K562 (cell line): ENCODE results near the gene PADI4. TPM values are rescaled to one million over a fixed set of nuclear protein-coding genes. Genes with fewer than 3 reads are reported as not detected.

Experiments used
- ATAC-seq: fragments of 200-7000 bp; cut with Tn5 transposase; 3 replicates; pipeline ENCODE4 v1.9.1; 2020; ENCODE audit warnings: moderate library complexity
- BruUV-seq: library from RNA; stranded (reverse); fragments of 400-500 nt; replicated peaks from 2 replicates; lab custom pipeline; 2021; lab: Mats Ljungman, UMichigan
- CTCF ChIA-PET: fragments of 300-600 bp; formaldehyde crosslinking; extraction: SDS; loops from one replicate; lab custom pipeline; 2021; ENCODE audit warnings: low intra/inter-chr PET ratio; lab: Yijun Ruan, JAX
- POLR2A ChIA-PET: fragments of 300-600, 350-650 bp; sonication (Branson Sonifier 250); formaldehyde crosslinking; extraction: SDS; loops from one replicate; lab custom pipeline; 2021; ENCODE audit warnings: antibody characterized with exemption, inconsistent platforms; lab: Yijun Ruan, JAX
- DNase-seq, 4 experiments: peaks; one replicate each; pipeline versions ENCODE4 v3.0.0 to v3.0.0-alpha.2; 2011 to 2018; ENCODE audit warnings: low spot score in 3 of 4, mixed read lengths in 3 of 4; ENCODE audit errors: extremely low read depth in 1 of 4
- FAIRE-seq: peaks from 2 replicates; lab custom pipeline; 2011; peaks lifted over from hg19 to GRCh38; lab: Jason Lieb, UNC
- H2AFZ ChIP-seq: 2 replicates; pipeline ENCODE4 v1.6.0; 2011; ENCODE audit warnings: low read depth, low read length, control low read depth, inconsistent platforms
- H3K27ac ChIP-seq: fragments of 200-600 bp; 3 replicates; pipeline ENCODE4 v1.8.0; 2011; ENCODE audit warnings: low read depth, mild to moderate bottlenecking, control low read depth, inconsistent platforms, low read length, moderate library complexity, mixed read lengths; ENCODE audit errors: extremely low read depth
- H3K27me3 ChIP-seq, 2 experiments: fragments of 300-600 bp in 1 of 2; 2 replicates in 1 of 2; 3 replicates in 1 of 2; pipeline versions ENCODE4 v1.6.0 to v1.8.0; 2011; ENCODE audit warnings: inconsistent platforms in 2 of 2, low read length in 2 of 2, mild to moderate bottlenecking in 1 of 2, mixed read lengths in 1 of 2, moderate library complexity in 1 of 2; ENCODE audit not compliant: control insufficient read depth in 2 of 2, insufficient read depth in 2 of 2
- H3K36me3 ChIP-seq: fragments of 300-600 bp; 3 replicates; pipeline ENCODE4 v1.8.0; 2011; ENCODE audit warnings: mild to moderate bottlenecking, low read length, inconsistent platforms; ENCODE audit not compliant: control insufficient read depth, insufficient read depth
- H3K4me1 ChIP-seq, 2 experiments: fragments of 200-600 bp in 1 of 2; replicated peaks in 1 of 2; 2 replicates in 1 of 2; 3 replicates in 1 of 2; pipeline versions ENCODE4 v1.5.1 to v1.8.0; 2011; ENCODE audit warnings: inconsistent platforms in 2 of 2, low read length in 2 of 2, mild to moderate bottlenecking in 1 of 2, mixed read lengths in 1 of 2, moderate library complexity in 1 of 2; ENCODE audit not compliant: control insufficient read depth in 2 of 2, insufficient read depth in 2 of 2
- H3K4me2 ChIP-seq: 2 replicates; pipeline ENCODE4 v1.6.1; 2011; ENCODE audit warnings: low read length, control low read depth, inconsistent platforms, mixed read lengths; ENCODE audit not compliant: insufficient read depth
- H3K4me3 ChIP-seq: fragments of 200-600 bp; sonication (generic), shearing (Covaris generic); 2 replicates; pipeline ENCODE4 v1.5.1; 2016; ENCODE audit warnings: control low read depth, inconsistent platforms
- H3K79me2 ChIP-seq: fragments of 200-600 bp; 3 replicates; pipeline ENCODE4 v1.8.0; 2011; ENCODE audit warnings: low read length, inconsistent platforms; ENCODE audit not compliant: control insufficient read depth, insufficient read depth
- H3K9ac ChIP-seq, 2 experiments: 2 replicates each; pipeline versions ENCODE4 v1.6.0 to v1.6.1; 2011; ENCODE audit warnings: low read depth in 2 of 2, low read length in 2 of 2, control low read depth in 1 of 2, inconsistent platforms in 1 of 2, mild to moderate bottlenecking in 1 of 2, mixed read lengths in 1 of 2; ENCODE audit not compliant: insufficient read depth in 1 of 2
- H3K9me1 ChIP-seq: one replicate; pipeline ENCODE4 v1.6.0; 2011; ENCODE audit warnings: inconsistent platforms, mild to moderate bottlenecking, low read length, moderate library complexity; ENCODE audit not compliant: control insufficient read depth, insufficient read depth
- H3K9me3 ChIP-seq: replicated peaks from 2 replicates; pipeline ENCODE4 v1.5.1; 2011; ENCODE audit warnings: low read depth, low read length, inconsistent platforms; ENCODE audit not compliant: control insufficient read depth, insufficient read depth
- H4K20me1 ChIP-seq: replicated peaks from 2 replicates; pipeline ENCODE4 v1.6.1; 2011; ENCODE audit warnings: low read length, inconsistent platforms, mixed read lengths; ENCODE audit not compliant: control insufficient read depth, insufficient read depth
- ARID2 ChIP-seq: fragments of 450-650 bp; IDR thresholded peaks from 2 replicates; pipeline ENCODE4 v1.6.1; 2017; ENCODE audit warnings: antibody characterized with exemption, mild to moderate bottlenecking
- BCOR ChIP-seq: fragments of 450-650 bp; IDR thresholded peaks from 2 replicates; pipeline ENCODE4 v1.6.1; 2016
- CTCF ChIP-seq, 3 experiments: IDR thresholded peaks in 2 of 3; conservative IDR thresholded peaks in 1 of 3; 2 replicates each; pipeline ENCODE4 v1.5.1; 2011 to 2012; ENCODE audit warnings: low read length in 3 of 3, mild to moderate bottlenecking in 3 of 3, control low read depth in 2 of 3, improper control_type of control experiment in 1 of 3, inconsistent platforms in 1 of 3, low read depth in 1 of 3, mixed read lengths in 1 of 3, moderate library complexity in 1 of 3; ENCODE audit not compliant: insufficient read depth in 2 of 3
- ELF1 ChIP-seq: fragments of 200-800 bp; sonication (Bioruptor generic); IDR thresholded peaks from 2 replicates; pipeline ENCODE4 v1.6.1; 2016; ENCODE audit warnings: missing genetic modification characterization, missing compliant biosample characterization
- HDAC1 ChIP-seq, 2 experiments: fragments of 450-650 bp; IDR thresholded peaks; 2 replicates each; pipeline ENCODE4 v1.6.1; 2016 to 2017; ENCODE audit warnings: inconsistent platforms in 1 of 2, mild to moderate bottlenecking in 1 of 2, moderate library complexity in 1 of 2
- HMGN3 ChIP-seq: IDR thresholded peaks from 2 replicates; pipeline ENCODE4 v1.6.1; 2011; ENCODE audit warnings: borderline replicate concordance, low read depth, mild to moderate bottlenecking, mixed read lengths, low read length; ENCODE audit not compliant: insufficient read length; ENCODE audit errors: extremely low read depth
- NR1H2 ChIP-seq: sonication (generic); formaldehyde crosslinking; IDR thresholded peaks from 2 replicates; pipeline ENCODE4 v1.4.0; 2020; ENCODE audit warnings: mild to moderate bottlenecking, missing genetic modification reagents
- SP2 ChIP-seq: IDR thresholded peaks from 2 replicates; pipeline ENCODE4 v1.6.1; 2011; ENCODE audit warnings: mild to moderate bottlenecking, low read depth, low read length, moderate library complexity; ENCODE audit not compliant: poor library complexity, severe bottlenecking; ENCODE audit errors: extremely low read depth
- SRSF7 ChIP-seq: fragments of 200-400 bp; formaldehyde crosslinking; optimal IDR thresholded peaks from 2 replicates; pipeline ENCODE3; 2017; ENCODE audit warnings: mild to moderate bottlenecking, low read depth, low read length
- STAT6 ChIP-seq: sonication (generic); formaldehyde crosslinking; IDR thresholded peaks from 2 replicates; pipeline ENCODE4 v1.8.1; 2023; ENCODE audit warnings: mild to moderate bottlenecking, missing genetic modification reagents
- TEAD1 ChIP-seq, 2 experiments: fragments of 450-650 bp in 1 of 2; sonication (generic) in 1 of 2; formaldehyde crosslinking; IDR thresholded peaks; 2 replicates each; pipeline versions ENCODE4 v1.4.0 to v1.8.0; 2020 to 2022; ENCODE audit warnings: mild to moderate bottlenecking in 2 of 2, missing genetic modification reagents in 1 of 2
- WGBS: fragments of 100-300 bp; shearing (Covaris generic); methylation state at CpG from one replicate; pipeline ENCODE4 v1.1.6; 2016; ENCODE audit warnings: low coverage, mixed read lengths; ENCODE audit not compliant: insufficient coverage; ENCODE audit errors: missing lambda C conversion rate; 5-methylcytosine and 5-hydroxymethylcytosine counted together
- in situ Hi-C: fragments of 300-500 bp; cut with MboI; formaldehyde crosslinking; loops from 4 replicates; pipeline ENCODE4 v1.15.0; 2018; ENCODE audit warnings: inconsistent platforms, mixed read lengths
- intact Hi-C: fragments of 100-400 bp; cut with micrococcal nuclease; formaldehyde crosslinking; loops from 2 replicates; pipeline ENCODE4 v1.14.2; 2022
- polyA plus RNA-seq, 8 experiments: library from polyadenylated mRNA; depleted of rRNA in 4 of 8; stranded (reverse) in 5 of 8; unstranded in 3 of 8; fragments of >200 nt; fragmentation: Nextera tagmentation in 2 of 8; fragmentation: Illumina TruSeq in 1 of 8; extraction: Ambion mirVana in 2 of 8; extraction: Trizol in 1 of 8; gene quantifications; 2 replicates each; pipeline versions ENCODE4 v1.2.1 to v1.2.3, GENCODE V29; 2011 to 2014; ENCODE audit warnings: inconsistent platforms in 1 of 8, missing spikeins in 1 of 8
- total RNA-seq, 7 experiments: library from RNA; depleted of rRNA in 6 of 7; stranded (reverse); fragments of >200 nt in 6 of 7; fragmentation: Illumina TruSeq in 2 of 7; extraction: Trizol in 2 of 7; gene quantifications; 2 replicates each; pipeline versions ENCODE4 v1.2.1 to v1.2.3, GENCODE V29; 2011 to 2021; ENCODE audit warnings: low replicate concordance in 1 of 7

Gene PADI4
- total and polyA plus RNA-seq, 9 of the 15 experiments (the other 6 are each of a cell fraction or from before 2014, with no cell fraction given) = 0.22 to 0.33 TPM; not detected in 7

GRCh38 chr1:17372955-17373354 is 65.0 kb downstream of the PADI4 start:
- peaks cover 51 to 74% of the 10 kb centered on the region in 2 experiments for H3K27me3 ChIP-seq
- in situ Hi-C loops (no loop called here), intact Hi-C loops (no loop called here)
- FAIRE-seq = no peak
- TF ChIP-seq NR1H2 (CRISPR knock-in tag) (no peak), CTCF (IDR thresholded peaks at IDR 0.05 in 2 of 3, conservative IDR thresholded peaks at IDR 0.05 in 1 of 3; ENCODE audit: insufficient read depth in 2 of 3, low read depth in 1 of 3, low read length in 3 of 3) (peak in 2 of 3 experiments; percentile 1 to 18; a peak in 1 of 6 replicates)
- 8% methylated on average over 18 of the region's 18 CpGs for WGBS
- no TSS peak for BruUV-seq
- H3K4me3 ChIP-seq = no peak overlapping the region
- no peaks in the 10 kb centered on the region for H3K9me1 ChIP-seq
- peaks cover 12% of the 10 kb centered on the region; the same call in 1 of the 2 replicates for H4K20me1 ChIP-seq
- ChIA-PET POLR2A (no interaction called here), CTCF (no interaction called here)
- H3K79me2 ChIP-seq = no peaks in the 10 kb centered on the region
- H3K36me3 ChIP-seq = no peaks in the 10 kb centered on the region
- H2AFZ ChIP-seq = no peak overlapping the region
- no peak overlapping the region for H3K9ac ChIP-seq
- no peak for DNase-seq
- no peaks in the 10 kb centered on the region for H3K9me3 ChIP-seq
- H3K4me1 ChIP-seq = peaks cover 0 to 3% of the 10 kb centered on the region in 2 experiments; a peak in 2 of 5 replicates
- ATAC-seq = no peak
- no peak overlapping the region for H3K4me2 ChIP-seq
- H3K27ac ChIP-seq = no peak overlapping the region

- ATAC-seq (no peak), DNase-seq (no peak), FAIRE-seq (no peak)
- intact Hi-C loops = no loop called here
- POLR2A ChIA-PET = interaction anchor here (0.6 to 1.3 kb wide), 2 partner anchors 12 to 19 kb away, joined by 4 read pairs; no protein-coding TSS in a partner anchor
- Histone ChIP-seq H3K4me1 (no peaks in the 10 kb centered on the region), H3K27me3 (peaks cover 48 to 82% of the 10 kb centered on the region in 2 experiments), H3K36me3 (no peaks in the 10 kb centered on the region), H3K9ac (no peak overlapping the region), H3K9me3 (no peaks in the 10 kb centered on the region), H3K27ac (no peak overlapping the region), H3K79me2 (no peaks in the 10 kb centered on the region), H3K4me3 (no peak overlapping the region), H3K4me2 (no peak overlapping the region), H4K20me1 (peaks cover 18% of the 10 kb centered on the region), H3K9me1 (no peaks in the 10 kb centered on the region), H2AFZ (no peak overlapping the region)
- TF ChIP-seq HMGN3 = no peak
- no peak for TF ChIP-seq TEAD1 (CRISPR knock-in tag; IDR thresholded peaks at IDR 0.05)
- no peak for TF ChIP-seq ELF1 (tag)
- TF ChIP-seq STAT6 (CRISPR knock-in tag) = no peak
- TF ChIP-seq NR1H2 (CRISPR knock-in tag) = no peak
- no peak for TF ChIP-seq BCOR
- no peak for TF ChIP-seq HDAC1 (IDR thresholded peaks at IDR 0.05)
- no peak for TF ChIP-seq ARID2
- no peak for TF ChIP-seq SP2
- TF ChIP-seq SRSF7 = no peak
- CTCF ChIA-PET = no interaction called here
- 5% methylated on average over 10 of the region's 10 CpGs for WGBS
- in situ Hi-C loops = no loop called here
- no TSS peak for BruUV-seq
Observed at GRCh38 chr1:17375651-17376050, 67.7 kb downstream of the PADI4 start.
